RWPE2 (cell line): Measurements from ENCODE around the gene PCSK4.
"Not testable (repeated sequence)": the region's sequence is repeated elsewhere in the genome, so short reads cannot be mapped to it uniquely, and the experiment has no call there.

Experiments used
- ATAC-seq: fragments of 200-7000 bp; cut with Tn5 transposase; 3 replicates; pipeline ENCODE4 v1.9.1; 2021; ENCODE audit warnings: low read depth
- DNase-seq: peaks from one replicate; pipeline ENCODE4 v3.0.0-alpha.2; 2020; ENCODE audit warnings: low spot score
- H3K27ac ChIP-seq: fragments of 450-650 bp; 2 replicates; pipeline ENCODE4 v1.5.1; 2017; ENCODE audit warnings: mild to moderate bottlenecking; ENCODE audit not compliant: poor library complexity, severe bottlenecking
- H3K27me3 ChIP-seq: fragments of 250-450 bp; sonication (Bioruptor Pico); 2 replicates; pipeline ENCODE4 v1.5.1; 2021; ENCODE audit warnings: mild to moderate bottlenecking, moderate library complexity; ENCODE audit not compliant: insufficient read depth, poor library complexity, severe bottlenecking
- H3K36me3 ChIP-seq: fragments of 250-450 bp; sonication (Bioruptor Pico); 2 replicates; pipeline ENCODE4 v1.5.1; 2020; ENCODE audit warnings: low read depth, mild to moderate bottlenecking, moderate library complexity
- H3K4me1 ChIP-seq: fragments of 250-450 bp; sonication (Bioruptor Pico); 2 replicates; pipeline ENCODE4 v1.5.1; 2021; ENCODE audit warnings: mild to moderate bottlenecking, moderate library complexity; ENCODE audit not compliant: insufficient read depth, poor library complexity, severe bottlenecking
- H3K4me3 ChIP-seq: fragments of 250-450 bp; sonication (Bioruptor Pico); 2 replicates; pipeline ENCODE4 v1.5.1; 2021; ENCODE audit warnings: mild to moderate bottlenecking, moderate library complexity; ENCODE audit not compliant: severe bottlenecking
- H3K9me3 ChIP-seq: fragments of 250-450 bp; sonication (Bioruptor Pico); 2 replicates; pipeline ENCODE4 v1.5.1; 2021; ENCODE audit warnings: mild to moderate bottlenecking, moderate library complexity; ENCODE audit not compliant: severe bottlenecking
- CTCF ChIP-seq: fragments of 450-650 bp; IDR thresholded peaks from one replicate; pipeline ENCODE4 v1.5.1; 2017; ENCODE audit warnings: mild to moderate bottlenecking, moderate library complexity; ENCODE audit not compliant: poor library complexity, severe bottlenecking

PCSK4 gene

GRCh38 chr19:1522838-1523237, 32.7 kb upstream of the PCSK4 start:
- no peaks in the 10 kb centered on the region for H3K36me3 ChIP-seq
- no peak for TF ChIP-seq CTCF
- ATAC-seq (no peak), DNase-seq (no peak)
- no peak overlapping the region for H3K27ac ChIP-seq
- H3K4me3 ChIP-seq, result no peak overlapping the region
- H3K27me3 ChIP-seq, result peaks cover 31% of the 10 kb centered on the region
- no peaks in the 10 kb centered on the region for H3K9me3 ChIP-seq
- H3K4me1 ChIP-seq, result no peaks in the 10 kb centered on the region

- Histone ChIP-seq H3K27ac (no peak overlapping the region), H3K4me3 (no peak overlapping the region), H3K27me3 (peaks cover 31% of the 10 kb centered on the region), H3K36me3 (no peaks in the 10 kb centered on the region), H3K4me1 (no peaks in the 10 kb centered on the region), H3K9me3 (no peaks in the 10 kb centered on the region)
- DNase-seq, result no peak
- TF ChIP-seq CTCF, result no peak
- ATAC-seq, result no peak
Observed at GRCh38 chr19:1522061-1522460, 31.9 kb upstream of the PCSK4 start.

- H3K36me3 ChIP-seq, result no peaks in the 10 kb centered on the region
- H3K9me3 ChIP-seq, result no peaks in the 10 kb centered on the region
- no peak overlapping the region for H3K27ac ChIP-seq
- DNase-seq (no peak), ATAC-seq (no peak)
- TF ChIP-seq CTCF, result no peak
- H3K4me1 ChIP-seq, result no peaks in the 10 kb centered on the region
- no peak overlapping the region for H3K4me3 ChIP-seq
- peaks cover 31% of the 10 kb centered on the region for H3K27me3 ChIP-seq
Observed at GRCh38 chr19:1521636-1522035, 31.5 kb upstream of the PCSK4 start.

GRCh38 chr19:1520203-1520780, 30.1 kb upstream of the PCSK4 start:
- ATAC-seq (no peak; the same call in 2 of the 3 replicates), DNase-seq (no peak)
- no peaks in the 10 kb centered on the region for H3K36me3 ChIP-seq
- H3K4me1 ChIP-seq, result no peaks in the 10 kb centered on the region
- H3K27me3 ChIP-seq, result peaks cover 23% of the 10 kb centered on the region
- H3K27ac ChIP-seq, result no peak overlapping the region
- H3K4me3 ChIP-seq, result no peak overlapping the region
- no peak for TF ChIP-seq CTCF
- no peaks in the 10 kb centered on the region for H3K9me3 ChIP-seq

GRCh38 chr19:1519802-1520201, 29.7 kb upstream of the PCSK4 start:
- not testable (repeated sequence) for DNase-seq, H3K36me3 ChIP-seq, H3K9me3 ChIP-seq, H3K4me1 ChIP-seq, H3K27ac ChIP-seq, H3K4me3 ChIP-seq, ATAC-seq
- H3K27me3 ChIP-seq, result peaks cover 19% of the 10 kb centered on the region
